Cerebellar nuclear complex (tissue), 1 donor: ENCODE results near the gene HOXC12.

ENCODE experiments used
- DNase-seq, 2 experiments: peaks; one replicate each; lab custom pipeline; 2025; lab: John Stamatoyannopoulos, UW

HOXC12 gene, protein sequence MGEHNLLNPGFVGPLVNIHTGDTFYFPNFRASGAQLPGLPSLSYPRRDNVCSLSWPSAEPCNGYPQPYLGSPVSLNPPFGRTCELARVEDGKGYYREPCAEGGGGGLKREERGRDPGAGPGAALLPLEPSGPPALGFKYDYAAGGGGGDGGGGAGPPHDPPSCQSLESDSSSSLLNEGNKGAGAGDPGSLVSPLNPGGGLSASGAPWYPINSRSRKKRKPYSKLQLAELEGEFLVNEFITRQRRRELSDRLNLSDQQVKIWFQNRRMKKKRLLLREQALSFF

DNA sequence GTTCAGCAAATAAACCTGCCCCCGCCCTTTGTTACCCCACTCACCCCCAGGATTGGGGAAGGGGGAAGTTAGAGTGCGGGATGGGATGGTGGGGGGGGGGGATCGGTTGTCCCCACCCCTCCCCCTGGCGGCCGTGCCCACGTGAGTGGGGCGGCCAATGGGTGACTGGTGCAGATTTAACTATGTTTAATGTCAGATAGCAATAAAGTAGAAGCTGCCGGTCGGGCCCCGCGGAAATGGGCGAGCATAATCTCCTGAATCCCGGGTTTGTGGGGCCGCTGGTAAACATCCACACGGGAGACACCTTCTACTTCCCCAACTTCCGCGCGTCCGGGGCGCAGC, at the start of gene HOXC12:
Gene HOXC12 (plus strand): TSS at position 210 of the 342 bp plus-strand sequence. CDS start 27 bp downstream, at position 237.
- no peak for DNase-seq

DNA sequence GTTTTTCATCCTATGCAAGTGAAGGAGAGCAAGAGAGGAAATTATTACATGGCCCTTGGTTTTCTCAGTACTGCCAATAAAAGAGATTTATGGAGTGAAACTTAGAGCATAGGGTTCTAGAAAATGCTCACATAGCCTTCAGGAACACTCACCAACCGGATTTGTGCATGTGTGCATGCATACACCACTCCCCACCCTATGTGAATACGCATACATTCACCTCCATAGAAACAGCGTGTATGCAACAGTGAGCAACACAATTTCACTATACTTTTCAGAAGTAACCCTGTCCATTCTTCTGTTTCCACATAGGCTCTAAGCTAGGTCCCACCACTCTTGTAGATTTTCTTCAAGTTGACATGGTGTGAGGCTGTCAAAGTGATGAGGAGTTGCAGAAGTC, 47.6 kb upstream of the HOXC12 start:
- no peak for DNase-seq

DNA sequence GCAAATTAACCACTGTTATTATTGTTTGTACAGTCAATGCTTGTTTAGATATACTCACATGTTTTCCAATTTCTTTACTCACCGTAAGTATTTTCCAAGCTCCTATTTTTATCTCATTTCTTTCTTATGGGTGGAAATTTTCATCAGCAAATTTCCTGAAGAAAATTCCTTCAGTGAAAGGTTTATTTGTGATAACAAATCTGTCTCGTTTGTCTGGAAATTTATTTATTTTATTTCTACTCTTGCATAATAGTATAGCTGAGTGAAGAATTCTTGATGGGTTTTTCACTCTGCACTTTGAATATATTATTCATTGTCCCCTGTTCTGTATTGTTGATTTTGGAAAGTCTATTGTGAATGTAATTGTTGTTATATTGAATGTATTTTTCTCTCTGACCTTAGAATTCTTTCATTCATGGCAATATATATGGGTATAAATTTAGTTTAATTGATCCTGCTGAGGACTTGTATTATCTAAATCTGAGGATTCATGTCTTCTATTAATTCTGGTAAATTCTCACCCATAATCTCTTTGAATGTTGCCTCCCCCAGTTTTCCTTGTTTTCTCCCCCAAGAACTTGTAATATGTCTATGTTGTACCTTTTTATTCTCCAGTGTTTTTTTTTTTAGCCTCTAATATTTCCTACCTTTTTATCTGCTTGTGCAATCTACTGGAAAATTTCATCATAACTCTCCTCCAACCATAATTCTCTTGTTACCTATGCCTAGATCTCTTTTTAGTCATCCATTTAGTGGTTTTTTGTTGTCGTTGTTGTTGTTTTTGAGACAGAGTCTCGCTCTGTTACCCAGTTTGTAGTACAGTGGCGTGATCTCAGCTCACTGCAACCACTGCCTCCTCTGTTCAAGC, 37.7 kb upstream of the HOXC12 start:
- DNase-seq: no peak

DNA sequence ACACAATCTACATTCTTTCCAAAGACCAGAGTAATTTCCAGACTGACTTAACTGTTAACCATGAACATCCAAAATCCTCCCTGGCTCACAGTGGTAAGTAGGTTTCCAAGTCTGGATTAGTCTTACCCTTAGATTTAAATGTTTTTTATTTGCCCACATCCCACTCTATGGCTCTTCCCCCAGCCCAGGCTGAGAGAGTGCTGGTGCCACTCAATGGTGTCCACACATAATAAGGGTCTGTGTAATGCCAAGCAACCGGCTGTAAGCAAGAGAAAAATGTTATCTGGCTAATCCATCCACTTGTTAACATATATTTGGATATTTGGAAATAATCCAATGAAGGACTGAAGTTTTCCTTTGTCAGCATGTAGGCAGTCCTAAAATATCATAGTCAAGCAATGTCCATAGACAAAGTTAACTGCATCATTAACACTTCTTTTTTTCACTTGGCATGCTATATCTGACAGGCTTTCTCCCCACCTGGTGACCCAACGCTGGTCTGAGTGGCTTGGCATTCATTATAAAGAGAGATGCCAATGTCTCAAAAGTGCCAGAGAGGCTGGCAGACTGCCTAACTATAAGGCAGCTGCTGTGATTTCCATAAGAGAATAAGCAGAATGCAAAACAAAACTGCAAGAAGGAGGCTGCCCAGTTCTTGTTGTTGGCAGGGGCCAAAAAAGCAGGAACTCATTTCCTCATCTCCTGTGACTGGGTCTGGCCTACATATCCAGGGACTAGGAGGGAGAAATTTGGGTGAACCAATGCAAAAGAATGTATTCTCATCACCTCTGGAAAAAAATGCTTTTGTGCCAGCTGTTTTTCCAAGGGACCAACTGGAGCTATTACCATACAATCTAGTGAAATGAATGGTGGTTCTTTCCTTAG, 29.9 kb upstream of the HOXC12 start:
- DNase-seq: no peak

DNA sequence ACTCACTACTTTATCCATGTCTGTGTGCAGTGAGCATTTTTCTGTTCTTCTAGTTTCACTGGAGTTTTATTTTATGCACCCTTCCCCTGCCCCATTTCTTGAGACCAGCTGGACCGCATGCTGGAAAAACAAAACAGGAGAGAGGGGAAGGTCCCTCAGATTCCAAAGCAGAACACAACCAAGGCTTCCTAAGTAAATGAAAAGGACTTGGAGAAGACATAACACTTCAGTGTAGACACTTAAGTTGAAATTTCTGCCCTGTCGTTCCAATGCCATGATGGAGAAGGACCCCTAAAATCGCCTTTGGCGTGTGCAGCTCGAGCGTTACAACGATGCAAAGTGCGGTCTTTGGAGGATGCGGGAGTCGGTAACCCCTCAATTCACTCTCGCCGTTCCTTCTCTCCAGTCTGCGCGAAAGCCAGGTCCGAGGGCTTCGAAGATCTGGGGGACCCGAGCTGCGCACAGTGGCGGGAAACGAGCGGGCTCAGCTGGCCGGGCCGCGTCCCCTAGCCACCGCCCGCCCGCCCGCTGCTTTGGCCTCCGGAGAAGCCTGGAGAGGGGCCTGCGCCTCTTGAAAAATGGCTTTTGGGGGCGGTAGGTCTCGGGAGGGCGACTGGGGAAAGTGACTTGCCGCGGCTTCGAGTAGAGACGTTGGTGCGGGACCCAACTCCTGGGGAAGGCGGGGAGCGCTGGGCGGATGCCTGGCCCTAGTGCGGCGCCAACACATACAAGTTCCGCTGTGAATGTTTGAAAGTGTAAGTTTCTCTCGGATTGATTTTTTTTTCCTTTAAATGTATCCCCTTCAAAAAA, 27.3 kb upstream of the HOXC12 start:
- no peak for DNase-seq

DNA sequence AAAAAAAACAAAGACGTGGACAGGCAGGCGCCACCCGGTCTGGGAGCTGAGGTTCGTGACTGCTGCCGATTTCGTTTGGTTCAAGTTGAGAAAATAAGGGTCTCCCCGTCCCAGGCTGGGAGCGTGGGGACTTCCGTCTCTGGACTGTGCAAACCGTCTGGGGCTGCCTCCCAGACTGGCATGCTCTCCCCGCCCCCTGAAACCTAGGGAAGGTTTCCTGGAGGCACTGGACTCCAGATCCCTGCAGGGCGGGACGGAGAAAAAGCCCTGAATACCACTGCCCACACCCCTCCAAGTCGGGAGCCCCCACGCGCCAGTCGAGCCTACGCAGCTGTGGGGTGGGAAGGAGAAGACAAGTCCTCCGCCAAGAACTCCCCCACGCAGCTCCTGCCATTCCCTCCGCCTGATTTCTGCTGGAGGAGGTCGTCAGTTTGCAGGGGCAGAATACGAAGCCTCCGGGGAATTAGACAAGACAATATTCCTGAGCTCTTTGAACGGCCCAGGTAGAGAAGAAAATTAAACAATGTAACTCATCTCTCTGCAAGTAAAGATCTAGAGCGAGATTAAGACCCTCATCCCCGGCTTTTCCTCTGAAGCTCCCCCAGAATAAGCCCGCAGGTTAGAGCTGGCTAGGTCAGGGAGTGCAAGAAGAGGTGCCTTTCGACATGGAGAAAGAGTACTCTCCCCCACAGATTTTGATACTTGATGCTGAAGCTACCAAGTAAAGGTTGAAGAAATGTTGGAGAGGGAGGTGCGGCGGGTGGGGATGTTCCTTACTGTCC, 26.5 kb upstream of the HOXC12 start:
- DNase-seq: no peak

DNA sequence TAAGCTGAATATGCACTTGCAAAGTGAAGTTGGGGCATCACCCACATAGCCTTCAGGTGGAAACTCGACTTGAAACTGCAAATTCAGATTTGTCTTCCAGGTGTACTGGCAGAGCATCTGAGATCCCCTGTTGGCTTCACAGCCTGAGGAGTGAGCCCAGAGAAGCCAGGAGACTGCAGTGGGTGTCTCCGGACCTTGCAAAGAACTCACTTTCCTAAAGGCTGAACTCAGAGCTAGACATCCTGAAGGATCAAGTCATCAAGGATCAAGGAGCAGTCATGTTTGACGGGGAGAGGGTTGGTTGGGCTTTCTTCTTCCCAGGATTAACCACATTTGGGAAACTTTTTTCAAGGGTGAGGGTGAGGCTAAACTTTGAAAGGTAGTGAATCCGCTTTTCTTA, 25.2 kb upstream of the HOXC12 start:
- no peak for DNase-seq

DNA sequence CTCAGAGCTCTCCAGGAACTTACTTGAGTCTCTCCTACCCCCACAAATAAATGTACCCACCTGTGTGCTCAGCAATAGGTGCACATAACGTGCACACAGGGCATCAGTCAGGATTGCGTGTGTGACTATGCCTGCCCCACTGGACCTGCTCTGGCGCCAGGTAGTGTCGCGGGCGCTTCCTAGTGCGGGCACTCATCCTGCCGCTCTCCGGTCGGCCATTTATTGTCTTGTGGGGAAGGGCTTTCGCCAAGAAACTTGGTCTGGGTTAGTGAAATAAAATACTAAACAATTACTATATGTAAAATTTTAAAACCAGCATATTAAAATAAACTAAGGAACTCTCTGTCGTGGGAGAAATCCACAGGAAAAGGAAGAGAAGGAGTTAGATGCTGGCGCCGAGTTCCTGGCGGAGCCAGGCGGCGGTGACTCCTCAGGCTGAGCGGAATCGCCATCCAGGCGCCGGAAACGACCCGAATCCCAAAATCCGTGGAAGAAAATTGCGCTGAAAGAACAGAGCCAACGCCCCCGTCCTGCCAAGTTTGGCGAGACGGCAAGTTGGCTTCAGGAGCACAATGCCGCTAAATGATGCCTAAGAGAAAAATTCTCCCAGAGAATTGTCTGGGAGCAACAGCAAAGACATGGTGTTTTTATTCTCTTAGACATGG, 24.0 kb upstream of the HOXC12 start:
- DNase-seq: no peak

DNA sequence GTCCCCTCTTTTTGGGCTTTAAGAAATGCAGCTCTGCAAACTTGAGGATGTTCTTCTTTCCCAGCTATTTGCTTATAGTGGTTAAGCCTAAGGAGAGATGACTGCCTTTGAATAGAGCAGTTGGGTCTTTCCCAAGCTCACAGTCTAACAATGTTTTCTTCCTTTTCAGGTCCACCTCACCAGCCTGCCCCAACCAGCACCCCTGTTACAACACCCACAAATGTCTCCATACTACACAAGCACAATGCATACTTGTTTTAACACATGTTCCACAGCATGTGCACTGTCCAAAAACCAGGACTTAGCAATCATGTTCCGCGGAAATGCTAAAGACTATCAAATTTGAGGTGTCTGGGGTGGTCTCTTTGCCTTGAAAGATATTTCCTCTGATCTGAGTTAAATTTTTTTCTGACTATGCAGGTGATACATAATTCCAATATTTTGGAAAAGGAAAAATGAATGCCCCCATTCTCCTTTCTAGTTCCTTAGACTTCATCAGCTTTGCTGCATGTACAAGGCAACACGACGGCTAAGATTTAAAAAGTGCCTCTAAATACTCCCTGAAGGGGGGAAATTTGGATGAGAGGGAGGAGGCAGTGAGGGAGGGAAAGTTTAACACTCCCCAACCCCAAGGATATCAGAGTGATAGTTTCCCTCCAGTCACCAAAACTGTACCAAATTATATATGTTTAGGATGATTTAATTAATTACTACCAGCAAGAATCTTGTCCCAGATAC, 22.7 kb upstream of the HOXC12 start:
- no peak for DNase-seq

DNA sequence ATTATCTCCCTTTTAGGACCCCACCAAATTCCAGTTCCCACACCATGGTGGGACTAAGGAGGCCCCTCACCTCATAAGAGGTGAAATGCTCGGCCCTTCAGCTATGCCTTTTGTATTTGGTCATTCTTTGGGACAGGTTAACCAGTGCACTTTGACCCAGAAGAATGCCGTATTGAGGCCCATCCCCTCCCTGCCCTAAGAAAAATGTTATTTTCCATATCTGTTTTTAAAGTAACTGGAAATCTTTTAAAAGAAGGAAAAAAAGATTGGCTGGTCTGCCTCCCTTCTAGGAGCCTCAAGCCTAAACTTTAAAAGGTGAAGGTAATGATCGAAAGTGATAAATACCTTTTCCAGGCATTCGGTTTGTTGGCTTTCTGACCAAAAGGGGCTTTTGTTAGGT, 21.8 kb upstream of the HOXC12 start:
- DNase-seq: no peak

DNA sequence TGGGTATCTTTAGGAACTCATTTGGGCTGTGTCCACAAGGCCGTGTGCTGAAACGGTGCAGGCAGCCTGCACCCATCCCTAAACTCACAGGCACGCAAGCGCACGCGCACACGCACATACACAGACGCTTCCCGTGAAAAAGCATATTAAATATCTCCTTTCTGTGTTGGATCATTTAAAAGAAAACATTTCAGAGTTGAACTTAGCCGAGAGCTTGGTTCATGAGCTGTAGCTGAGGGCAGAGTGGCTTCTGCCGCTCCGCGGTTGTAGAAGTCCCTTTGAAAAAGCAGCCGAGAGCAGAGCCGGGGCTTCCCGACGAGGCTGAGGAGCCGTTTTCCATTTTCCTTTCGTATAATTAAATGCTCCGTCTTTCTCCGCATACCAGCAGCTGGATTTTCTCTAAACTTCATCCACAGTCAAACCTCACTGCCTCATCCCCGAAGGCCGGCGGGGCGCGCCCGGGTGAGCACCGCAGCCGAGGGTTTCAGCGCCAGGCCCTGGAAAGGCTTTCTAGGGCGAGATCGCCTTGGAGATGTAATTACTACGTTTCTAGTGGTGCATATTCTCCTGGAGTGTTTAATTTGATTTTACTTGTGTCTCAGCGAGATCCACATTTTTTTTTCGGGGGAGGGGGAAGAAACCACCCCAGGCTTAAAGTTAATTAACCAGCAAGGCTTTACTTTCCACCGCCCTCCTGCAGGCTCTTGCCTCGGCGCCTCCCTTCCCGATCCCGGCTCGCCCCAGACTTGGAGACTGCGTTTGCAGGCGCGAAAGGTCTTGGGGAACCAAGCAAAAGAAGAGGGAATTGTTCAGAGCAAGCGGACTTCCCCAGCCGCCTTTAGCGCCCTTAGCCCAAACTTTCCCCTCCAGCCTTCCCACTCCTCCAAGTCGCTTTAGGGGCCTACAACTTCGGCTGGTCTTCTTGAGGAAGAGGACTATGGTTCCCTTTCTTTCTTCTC, 19.0 kb upstream of the HOXC12 start:
- DNase-seq: no peak

DNA sequence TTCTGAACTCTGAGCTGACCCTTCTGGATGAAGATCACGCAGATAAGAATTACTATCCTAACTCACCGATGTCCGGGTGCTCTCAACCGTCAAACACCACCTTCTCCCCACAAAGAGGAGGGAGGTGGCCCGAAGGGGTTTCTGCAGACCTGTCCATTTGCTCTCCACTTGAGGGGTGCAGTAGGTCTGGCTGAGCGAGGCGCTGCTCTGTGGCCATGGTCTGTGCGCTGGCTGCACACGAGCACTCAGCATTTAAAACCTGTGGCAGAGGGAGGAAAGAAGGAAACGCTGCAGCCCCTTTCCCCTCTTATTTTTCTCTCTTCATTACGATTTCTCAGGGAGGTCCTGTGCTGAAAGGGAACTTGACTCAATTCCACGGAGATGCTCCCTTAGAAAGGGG, 17.6 kb upstream of the HOXC12 start:
- no peak for DNase-seq

DNA sequence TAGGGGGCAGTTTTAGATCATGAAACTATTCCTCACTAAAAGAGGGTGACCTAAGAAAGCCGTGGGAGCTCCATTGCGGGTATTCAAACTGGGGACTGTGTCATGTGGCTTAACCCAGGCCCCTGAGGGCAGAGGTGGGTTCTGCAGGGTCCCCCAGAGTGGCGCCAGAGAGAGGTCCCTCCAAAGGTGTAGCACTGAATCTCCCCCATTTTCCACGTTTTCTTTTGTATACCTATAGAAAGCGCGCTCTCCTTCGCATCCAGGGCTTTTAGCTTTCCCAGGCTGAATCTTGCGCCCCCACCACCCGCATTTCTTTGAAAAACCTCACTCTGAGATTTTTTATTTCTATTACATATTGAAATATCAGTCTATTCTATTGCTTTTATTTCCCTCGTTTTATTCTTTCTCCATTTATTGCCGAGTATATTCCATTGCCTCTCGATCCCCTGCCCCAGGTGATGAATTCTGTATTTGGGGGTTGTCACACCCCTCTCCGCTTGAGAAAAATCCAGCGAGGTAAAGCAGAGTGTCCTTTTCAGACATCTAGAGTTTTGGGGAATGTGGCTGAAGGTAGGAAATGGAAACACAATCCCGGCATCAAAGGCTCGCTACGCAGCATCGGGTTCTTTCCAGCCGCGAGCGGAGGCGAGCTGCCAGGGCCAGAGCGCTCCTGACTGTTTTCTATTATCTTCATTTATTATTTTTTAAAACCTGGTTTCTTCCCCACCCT, 16.9 kb upstream of the HOXC12 start:
- DNase-seq: no peak

DNA sequence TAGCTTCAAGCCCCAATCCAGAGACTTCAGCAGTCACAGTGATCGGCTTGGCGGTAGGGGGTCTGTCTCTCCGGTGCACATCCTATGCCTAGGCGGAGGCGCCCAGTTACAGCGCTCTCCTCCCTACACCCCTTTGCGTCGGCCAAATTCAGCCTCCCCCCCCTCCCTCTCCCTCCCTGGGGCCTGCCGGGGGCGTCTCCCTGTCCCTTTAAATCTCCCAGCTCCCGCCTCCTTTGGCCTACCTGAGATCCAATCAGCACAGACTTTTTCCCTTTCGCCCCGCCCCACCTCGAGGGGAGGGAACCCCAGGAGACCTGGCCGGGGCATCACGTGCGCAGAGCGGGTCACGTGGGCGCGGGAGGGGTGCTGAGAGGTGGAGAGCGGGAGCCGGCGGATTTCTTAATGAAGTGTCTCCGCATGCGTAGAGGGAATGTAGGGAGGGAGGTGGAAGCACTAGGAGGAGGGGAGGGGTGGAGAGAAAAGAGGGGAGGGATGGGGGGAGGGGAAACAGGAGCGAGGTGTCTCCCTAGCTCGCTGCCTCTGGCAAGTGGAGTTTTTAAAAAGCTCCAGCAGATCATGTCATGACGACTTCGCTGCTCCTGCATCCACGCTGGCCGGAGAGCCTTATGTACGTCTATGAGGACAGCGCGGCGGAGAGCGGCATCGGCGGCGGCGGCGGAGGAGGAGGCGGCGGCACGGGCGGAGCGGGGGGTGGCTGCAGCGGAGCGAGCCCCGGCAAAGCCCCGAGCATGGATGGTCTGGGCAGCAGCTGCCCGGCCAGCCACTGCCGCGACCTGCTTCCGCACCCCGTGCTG, 16.2 kb upstream of the HOXC12 start, which contains the start of gene HOXC13:
Gene HOXC13 (plus strand): TSS at position 506 of the 815 bp plus-strand sequence. CDS start 76 bp downstream, at position 582.
- DNase-seq: no peak

DNA sequence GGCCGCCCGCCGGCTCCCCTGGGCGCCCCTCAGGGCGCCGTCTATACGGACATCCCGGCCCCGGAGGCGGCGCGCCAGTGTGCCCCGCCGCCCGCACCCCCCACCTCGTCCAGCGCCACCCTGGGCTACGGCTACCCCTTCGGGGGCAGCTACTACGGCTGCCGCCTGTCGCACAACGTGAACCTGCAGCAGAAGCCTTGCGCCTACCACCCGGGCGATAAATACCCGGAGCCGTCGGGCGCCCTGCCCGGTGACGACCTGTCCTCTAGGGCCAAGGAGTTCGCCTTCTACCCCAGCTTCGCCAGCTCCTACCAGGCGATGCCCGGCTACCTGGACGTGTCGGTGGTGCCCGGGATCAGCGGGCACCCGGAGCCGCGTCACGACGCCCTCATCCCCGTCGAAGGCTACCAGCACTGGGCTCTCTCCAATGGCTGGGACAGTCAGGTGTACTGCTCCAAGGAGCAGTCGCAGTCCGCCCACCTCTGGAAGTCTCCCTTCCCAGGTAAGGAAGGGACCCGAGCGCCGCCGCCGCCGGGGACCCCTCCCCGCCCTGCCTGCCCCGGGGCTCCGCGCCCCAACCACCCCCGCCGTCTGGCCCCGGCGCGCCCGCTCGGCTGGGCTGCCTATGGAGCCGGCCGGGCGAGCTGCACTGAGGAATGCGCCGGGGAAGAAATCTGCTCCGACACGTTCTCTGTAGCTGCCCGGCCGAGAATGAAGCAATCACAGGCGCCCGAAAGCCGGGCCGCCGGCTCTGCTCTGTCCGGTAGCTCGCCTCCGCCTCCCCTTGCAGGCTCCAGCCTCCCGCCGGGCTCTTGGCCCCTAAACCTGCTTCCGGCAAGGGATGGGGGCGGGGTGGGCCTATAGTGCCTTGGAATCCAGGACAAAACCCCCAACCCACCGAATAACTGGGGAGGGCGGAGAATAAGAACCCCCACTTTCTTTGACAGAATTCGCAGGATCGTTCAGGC, 15.3 kb upstream of the HOXC12 start:
- DNase-seq: no peak
